IPS-15b (cell line): ENCODE data around the gene TRIM72.

Source experiments
- H3K27me3 ChIP-seq: one replicate; pipeline ENCODE4 v1.6.1; 2013; ENCODE audit warnings: low read length; ENCODE audit not compliant: control insufficient read depth, insufficient read depth
- H3K36me3 ChIP-seq: one replicate; pipeline ENCODE4 v1.6.1; 2013; ENCODE audit warnings: low read length; ENCODE audit not compliant: control insufficient read depth, insufficient read depth
- H3K4me1 ChIP-seq: one replicate; pipeline ENCODE4 v1.6.1; 2013; ENCODE audit warnings: mild to moderate bottlenecking, low read length; ENCODE audit not compliant: control insufficient read depth, insufficient read depth
- H3K4me3 ChIP-seq: one replicate; pipeline ENCODE4 v1.5.1; 2013; ENCODE audit warnings: low read depth, low read length
- H3K9ac ChIP-seq: one replicate; pipeline ENCODE4 v1.6.1; 2013; ENCODE audit warnings: low read depth, mild to moderate bottlenecking, low read length
- H3K9me3 ChIP-seq: one replicate; pipeline ENCODE4 v1.6.1; 2013; ENCODE audit warnings: mild to moderate bottlenecking, low read length; ENCODE audit not compliant: control insufficient read depth, insufficient read depth

The TRIM72 gene

GRCh38 chr16:31248344-31248743, 34.4 kb downstream of the TRIM72 start:
- H3K9ac ChIP-seq: no peak overlapping the region
- H3K4me1 ChIP-seq: no peaks in the 10 kb centered on the region
- no peaks in the 10 kb centered on the region for H3K36me3 ChIP-seq
- H3K27me3 ChIP-seq: no peaks in the 10 kb centered on the region
- H3K4me3 ChIP-seq: no peak overlapping the region
- H3K9me3 ChIP-seq: no peaks in the 10 kb centered on the region

- H3K9me3 ChIP-seq: no peaks in the 10 kb centered on the region
- H3K4me1 ChIP-seq: no peaks in the 10 kb centered on the region
- H3K9ac ChIP-seq: no peak overlapping the region
- H3K27me3 ChIP-seq: no peaks in the 10 kb centered on the region
- H3K36me3 ChIP-seq: no peaks in the 10 kb centered on the region
- H3K4me3 ChIP-seq: no peak overlapping the region
Measured at GRCh38 chr16:31250782-31251384, 37.0 kb downstream of the TRIM72 start.

GRCh38 chr16:31251435-31251834, 37.5 kb downstream of the TRIM72 start:
- no peak overlapping the region for H3K9ac ChIP-seq
- H3K4me3 ChIP-seq: no peak overlapping the region
- H3K9me3 ChIP-seq: no peaks in the 10 kb centered on the region
- no peaks in the 10 kb centered on the region for H3K27me3 ChIP-seq
- H3K36me3 ChIP-seq: no peaks in the 10 kb centered on the region
- no peaks in the 10 kb centered on the region for H3K4me1 ChIP-seq

- Histone ChIP-seq H3K9ac (no peak overlapping the region), H3K4me1 (no peaks in the 10 kb centered on the region), H3K9me3 (no peaks in the 10 kb centered on the region), H3K36me3 (no peaks in the 10 kb centered on the region), H3K4me3 (no peak overlapping the region), H3K27me3 (no peaks in the 10 kb centered on the region)
Measured at GRCh38 chr16:31253642-31254045, 39.7 kb downstream of the TRIM72 start.

GRCh38 chr16:31256466-31256865, 42.5 kb downstream of the TRIM72 start:
- H3K9ac ChIP-seq: no peak overlapping the region

GRCh38 chr16:31258366-31258765, 44.4 kb downstream of the TRIM72 start:
- H3K9ac ChIP-seq: no peak overlapping the region
- no peaks in the 10 kb centered on the region for H3K4me1 ChIP-seq

More at GRCh38 chr16:31256466-31256865, 42.5 kb downstream of the TRIM72 start:
- no peaks in the 10 kb centered on the region for H3K27me3 ChIP-seq
- no peaks in the 10 kb centered on the region for H3K4me1 ChIP-seq
- H3K9me3 ChIP-seq: no peaks in the 10 kb centered on the region
- no peaks in the 10 kb centered on the region for H3K36me3 ChIP-seq
- H3K4me3 ChIP-seq: no peak overlapping the region

GRCh38 chr16:31260136-31260931, 46.4 kb downstream of the TRIM72 start:
- Histone ChIP-seq H3K9ac (no peak overlapping the region), H3K27me3 (no peaks in the 10 kb centered on the region), H3K36me3 (no peaks in the 10 kb centered on the region), H3K4me3 (no peak overlapping the region), H3K9me3 (no peaks in the 10 kb centered on the region), H3K4me1 (no peaks in the 10 kb centered on the region)

More at GRCh38 chr16:31258366-31258765, 44.4 kb downstream of the TRIM72 start:
- Histone ChIP-seq H3K9me3 (no peaks in the 10 kb centered on the region), H3K27me3 (no peaks in the 10 kb centered on the region), H3K4me3 (no peak overlapping the region), H3K36me3 (no peaks in the 10 kb centered on the region)

GRCh38 chr16:31262084-31262483, 48.2 kb downstream of the TRIM72 start:
- no peak overlapping the region for H3K4me3 ChIP-seq
- no peaks in the 10 kb centered on the region for H3K4me1 ChIP-seq
- H3K27me3 ChIP-seq: no peaks in the 10 kb centered on the region

GRCh38 chr16:31265329-31266245, 51.7 kb downstream of the TRIM72 start:
- H3K4me3 ChIP-seq: no peak overlapping the region
- H3K9me3 ChIP-seq: no peaks in the 10 kb centered on the region
- no peaks in the 10 kb centered on the region for H3K36me3 ChIP-seq
- no peak overlapping the region for H3K9ac ChIP-seq
- H3K4me1 ChIP-seq: peaks cover 2% of the 10 kb centered on the region
- H3K27me3 ChIP-seq: no peaks in the 10 kb centered on the region

More at GRCh38 chr16:31262084-31262483, 48.2 kb downstream of the TRIM72 start:
- Histone ChIP-seq H3K9me3 (no peaks in the 10 kb centered on the region), H3K9ac (no peak overlapping the region), H3K36me3 (no peaks in the 10 kb centered on the region)

- Histone ChIP-seq H3K9me3 (no peaks in the 10 kb centered on the region), H3K9ac (no peak overlapping the region), H3K4me3 (no peak overlapping the region), H3K4me1 (peaks cover 2% of the 10 kb centered on the region), H3K36me3 (no peaks in the 10 kb centered on the region), H3K27me3 (no peaks in the 10 kb centered on the region)
Measured at GRCh38 chr16:31267332-31268032, 53.6 kb downstream of the TRIM72 start.

- no peak overlapping the region for H3K9ac ChIP-seq
- no peaks in the 10 kb centered on the region for H3K36me3 ChIP-seq
- no peaks in the 10 kb centered on the region for H3K27me3 ChIP-seq
- no peaks in the 10 kb centered on the region for H3K9me3 ChIP-seq
- peaks cover 2% of the 10 kb centered on the region for H3K4me1 ChIP-seq
- H3K4me3 ChIP-seq: no peak overlapping the region
Measured at GRCh38 chr16:31268033-31268365, 54.1 kb downstream of the TRIM72 start.
